ENCODE results near the gene CLDN6.

GRCh38 chr16:3066440-3066748 lies 48.4 kb upstream of the CLDN6 start:
- TF ChIP-seq EZH2phosphoT487 (IDR thresholded peaks at IDR 0.05; ENCODE audit: borderline replicate concordance, low read length) = no peak
- TF ChIP-seq CTCF (conservative IDR thresholded peaks at IDR 0.05; ENCODE audit: low read depth, low read length) = no peak

All from PC-3 (cell line).